A549 (cell line): ENCODE measurements around the gene PRXL2A. TPM values are rescaled to one million over a fixed set of nuclear protein-coding genes. Genes with fewer than 3 reads are reported as not detected.

Experiments
- ATAC-seq, 2 experiments: fragments of 200-7000 bp in 1 of 2; fragments of >200 bp in 1 of 2; cut with Nextera tagmentation in 1 of 2; cut with Tn5 transposase in 1 of 2; 3 replicates each; pipeline versions ENCODE4 v1.8.0 to v1.9.1; 2018 to 2020; ENCODE audit warnings: mild to moderate bottlenecking in 1 of 2, moderate library complexity in 1 of 2
- CTCF ChIA-PET: fragments of 300-600 bp; sonication (Branson Sonifier 250); formaldehyde crosslinking; extraction: SDS; loops from one replicate; lab custom pipeline; 2021; ENCODE audit warnings: antibody characterized with exemption, inconsistent platforms; lab: Yijun Ruan, JAX
- POLR2A ChIA-PET: fragments of 350-600 bp; formaldehyde crosslinking; extraction: SDS; loops from one replicate; lab custom pipeline; 2021; ENCODE audit warnings: antibody characterized with exemption, inconsistent platforms; lab: Yijun Ruan, JAX
- DNase-seq, 2 experiments: peaks; one replicate each; pipeline versions ENCODE4 v3.0.0 to v3.0.0-alpha.2; 2011 to 2016; ENCODE audit warnings: low read depth in 1 of 2, low spot score in 1 of 2
- FAIRE-seq: peaks from 2 replicates; lab custom pipeline; 2011; peaks lifted over from hg19 to GRCh38; lab: Jason Lieb, UNC
- H3K27ac ChIP-seq, 2 experiments: fragments of >200 bp; sonication (Bioruptor Twin); formaldehyde crosslinking; 3 replicates each; pipeline ENCODE4 v1.5.1; 2016 to 2017
- H3K4me1 ChIP-seq: fragments of >200 bp; sonication (Bioruptor Twin); formaldehyde crosslinking; 3 replicates; pipeline ENCODE4 v1.6.1; 2016
- H3K4me2 ChIP-seq: fragments of >200 bp; sonication (Bioruptor Twin); formaldehyde crosslinking; 3 replicates; pipeline ENCODE4 v1.6.1; 2016
- H3K4me3 ChIP-seq: fragments of >200 bp; sonication (Bioruptor Twin); formaldehyde crosslinking; 3 replicates; pipeline ENCODE4 v1.5.1; 2016
- H3K9me3 ChIP-seq: fragments of >200 bp; sonication (Bioruptor Twin); formaldehyde crosslinking; 3 replicates; pipeline ENCODE4 v1.6.1; 2016
- BCL3 ChIP-seq: fragments of >200 bp; sonication (Bioruptor Twin); formaldehyde crosslinking; IDR thresholded peaks from 3 replicates; pipeline ENCODE4 v1.6.1; 2016
- CHD2 ChIP-seq: fragments of 150-350 bp; IDR thresholded peaks from 2 replicates; pipeline ENCODE4 v1.6.1; 2014; ENCODE audit warnings: low read length; ENCODE audit not compliant: partially characterized antibody
- E2F6 ChIP-seq: IDR thresholded peaks from 2 replicates; pipeline ENCODE4 v1.6.1; 2012; ENCODE audit warnings: low read depth, borderline replicate concordance
- ELK1 ChIP-seq: fragments of 150-350 bp; IDR thresholded peaks from 2 replicates; pipeline ENCODE4 v1.6.1; 2014; ENCODE audit warnings: low read depth, mild to moderate bottlenecking, low read length
- ESRRA ChIP-seq: fragments of 150-350 bp; IDR thresholded peaks from 2 replicates; pipeline ENCODE4 v1.6.1; 2014; ENCODE audit warnings: mild to moderate bottlenecking, low read length, borderline replicate concordance
- FOSB ChIP-seq: fragments of 250-450 bp; sonication (Bioruptor Pico); IDR thresholded peaks from 2 replicates; pipeline ENCODE4 v1.5.0; 2020; ENCODE audit warnings: mild to moderate bottlenecking, moderate library complexity
- GATA3 ChIP-seq: IDR thresholded peaks from 2 replicates; pipeline ENCODE4 v1.6.1; 2012; ENCODE audit warnings: borderline replicate concordance
- HES2 ChIP-seq: fragments of >200 bp; sonication (Bioruptor Twin); formaldehyde crosslinking; IDR thresholded peaks from 2 replicates; pipeline ENCODE4 v1.6.1; 2016
- HEYL ChIP-seq: fragments of 250-450 bp; sonication (Bioruptor Pico); IDR thresholded peaks from 2 replicates; pipeline ENCODE4 v1.8.0; 2021; ENCODE audit warnings: mild to moderate bottlenecking, moderate library complexity
- HMGXB4 ChIP-seq: fragments of 250-450 bp; sonication (Bioruptor Pico); IDR thresholded peaks from 2 replicates; pipeline ENCODE4 v1.5.0; 2021; ENCODE audit warnings: mild to moderate bottlenecking, moderate library complexity, borderline replicate concordance
- HOXA7 ChIP-seq: fragments of 250-450 bp; sonication (Bioruptor Pico); IDR thresholded peaks from 2 replicates; pipeline ENCODE4 v1.5.0; 2020; ENCODE audit warnings: mild to moderate bottlenecking, moderate library complexity
- HOXB13 ChIP-seq: fragments of 250-450 bp; sonication (Bioruptor Pico); IDR thresholded peaks from 2 replicates; pipeline ENCODE4 v1.5.0; 2020; ENCODE audit warnings: low read depth, mild to moderate bottlenecking, moderate library complexity
- MAFK ChIP-seq: fragments of 450-650 bp; IDR thresholded peaks from 2 replicates; pipeline ENCODE4 v1.6.1; 2014; ENCODE audit not compliant: partially characterized antibody
- MAX ChIP-seq: IDR thresholded peaks from 2 replicates; pipeline ENCODE4 v1.6.1; 2012
- MYC ChIP-seq: IDR thresholded peaks from 2 replicates; pipeline ENCODE4 v1.6.1; 2012; ENCODE audit warnings: mild to moderate bottlenecking, inconsistent platforms, low read length, improper control_type of control experiment, borderline replicate concordance
- NR3C1 ChIP-seq: fragments of >200 bp; sonication (Bioruptor Twin); formaldehyde crosslinking; IDR thresholded peaks from 3 replicates; pipeline ENCODE4 v1.6.1; 2017
- POLR2AphosphoS2 ChIP-seq: conservative IDR thresholded peaks from 2 replicates; pipeline ENCODE4 v1.6.1; 2012; ENCODE audit warnings: low read length, improper control_type of control experiment, inconsistent platforms
- RCOR1 ChIP-seq: fragments of 150-350 bp; IDR thresholded peaks from 2 replicates; pipeline ENCODE4 v1.6.1; 2014; ENCODE audit warnings: antibody characterized with exemption, low read length, low read depth
- RFX5 ChIP-seq: fragments of 450-650 bp; IDR thresholded peaks from 2 replicates; pipeline ENCODE4 v1.7.1; 2014; ENCODE audit warnings: antibody characterized with exemption, mild to moderate bottlenecking, moderate library complexity
- ZFP36 ChIP-seq: fragments of 450-650 bp; IDR thresholded peaks from 2 replicates; pipeline ENCODE4 v1.6.1; 2014; ENCODE audit warnings: borderline replicate concordance; ENCODE audit not compliant: partially characterized antibody
- ZSCAN20 ChIP-seq: fragments of 250-450 bp; sonication (Bioruptor Pico); IDR thresholded peaks from 2 replicates; pipeline ENCODE4 v1.8.0; 2022; ENCODE audit warnings: mild to moderate bottlenecking, moderate library complexity
- WGBS: methylation state at CpG from one replicate; pipeline ENCODE4 v1.1.6; 2017; ENCODE audit errors: missing lambda C conversion rate; 5-methylcytosine and 5-hydroxymethylcytosine counted together
- polyA plus RNA-seq, 4 experiments: library from polyadenylated mRNA; depleted of rRNA in 3 of 4; stranded (reverse); fragments of >200 nt; fragmentation: RNase III in 1 of 4; extraction: RNeasy Plus Mini Kit Qiagen cat#74134 plus additional on column Dnase treatment in 1 of 4; gene quantifications; 2 replicates in 3 of 4; 3 replicates in 1 of 4; pipeline ENCODE4 v1.2.3, GENCODE V29; 2011 to 2017

PRXL2A gene
- polyA plus RNA-seq, 2 of the 4 experiments (the other 2 are of a cell fraction) = 55.0 to 59.3 TPM

- POLR2A ChIA-PET = no interaction called here
- 68% methylated on average over 5 of the region's 5 CpGs for WGBS
- no peak for DNase-seq
- no peaks in the 10 kb centered on the region for H3K9me3 ChIP-seq
- no peak for TF ChIP-seq MYC
- no peak for TF ChIP-seq RFX5
- TF ChIP-seq HOXB13 (CRISPR knock-in tag) = no peak
- TF ChIP-seq NR3C1 = no peak
- TF ChIP-seq HEYL (CRISPR knock-in tag) = no peak
- TF ChIP-seq E2F6 = no peak
- no peak for TF ChIP-seq CHD2
- no peak for TF ChIP-seq POLR2AphosphoS2
- no peak for TF ChIP-seq MAFK
- TF ChIP-seq ESRRA = no peak
- TF ChIP-seq HES2 = no peak
- TF ChIP-seq HMGXB4 (CRISPR knock-in tag) = no peak
- no peak for TF ChIP-seq RCOR1
- TF ChIP-seq ZFP36 = no peak
- TF ChIP-seq GATA3 = no peak
- TF ChIP-seq ELK1 = no peak
- TF ChIP-seq, all 56 proteins: peak for 0
- FAIRE-seq = no peak
- Histone ChIP-seq H3K4me1 (no peaks in the 10 kb centered on the region), H3K27ac (no peak overlapping the region), H3K4me2 (no peak overlapping the region), H3K4me3 (no peak overlapping the region)
- CTCF ChIA-PET = interaction anchor here (1.0 to 3.3 kb wide), 3 partner anchors 10 to 133 kb away, joined by 3 to 11 read pairs (median 4); no protein-coding TSS in a partner anchor
- ATAC-seq = no peak
Observed at GRCh38 chr10:80372675-80373074, 35.7 kb upstream of the PRXL2A start.

GRCh38 chr10:80373502-80373901 lies 34.8 kb upstream of the PRXL2A start:
- WGBS = 53% methylated on average over 2 of the region's 2 CpGs
- no peak for FAIRE-seq
- no peaks in the 10 kb centered on the region for H3K9me3 ChIP-seq
- ATAC-seq = no peak
- POLR2A ChIA-PET = no interaction called here
- H3K4me2 ChIP-seq = no peak overlapping the region
- no peak for DNase-seq
- no peak overlapping the region for H3K27ac ChIP-seq
- TF ChIP-seq ZSCAN20 (CRISPR knock-in tag) (no peak), HOXB13 (CRISPR knock-in tag) (no peak), BCL3 (no peak), FOSB (CRISPR knock-in tag) (no peak), ELK1 (no peak), ZFP36 (no peak), ESRRA (no peak), HOXA7 (CRISPR knock-in tag) (no peak), MAFK (no peak), MAX (no peak)
- no peaks in the 10 kb centered on the region for H3K4me1 ChIP-seq
- CTCF ChIA-PET = interaction anchor here (1.0 to 3.3 kb wide), 3 partner anchors 9 to 132 kb away, joined by 3 to 11 read pairs (median 4); no protein-coding TSS in a partner anchor
- H3K4me3 ChIP-seq = no peak overlapping the region
